T-helper 2 cell (primary cell): ENCODE data around the gene HSD17B1.
"Not testable (repeated sequence)": the region's sequence is repeated elsewhere in the genome, so short reads cannot be mapped to it uniquely, and the experiment has no call there.

Source experiments
- DNase-seq, 5 experiments: peaks; one replicate each; pipeline versions ENCODE4 v3.0.0 to v3.0.0-alpha.2; 2012 to 2022
- total RNA-seq, 2 donors: gene quantifications; one replicate each; lab custom pipeline; 2026; lab: John Stamatoyannopoulos, UW

Gene HSD17B1, protein sequence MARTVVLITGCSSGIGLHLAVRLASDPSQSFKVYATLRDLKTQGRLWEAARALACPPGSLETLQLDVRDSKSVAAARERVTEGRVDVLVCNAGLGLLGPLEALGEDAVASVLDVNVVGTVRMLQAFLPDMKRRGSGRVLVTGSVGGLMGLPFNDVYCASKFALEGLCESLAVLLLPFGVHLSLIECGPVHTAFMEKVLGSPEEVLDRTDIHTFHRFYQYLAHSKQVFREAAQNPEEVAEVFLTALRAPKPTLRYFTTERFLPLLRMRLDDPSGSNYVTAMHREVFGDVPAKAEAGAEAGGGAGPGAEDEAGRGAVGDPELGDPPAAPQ
- total RNA-seq, result 0 to 0.67 reads per million in 2 donors

DNA sequence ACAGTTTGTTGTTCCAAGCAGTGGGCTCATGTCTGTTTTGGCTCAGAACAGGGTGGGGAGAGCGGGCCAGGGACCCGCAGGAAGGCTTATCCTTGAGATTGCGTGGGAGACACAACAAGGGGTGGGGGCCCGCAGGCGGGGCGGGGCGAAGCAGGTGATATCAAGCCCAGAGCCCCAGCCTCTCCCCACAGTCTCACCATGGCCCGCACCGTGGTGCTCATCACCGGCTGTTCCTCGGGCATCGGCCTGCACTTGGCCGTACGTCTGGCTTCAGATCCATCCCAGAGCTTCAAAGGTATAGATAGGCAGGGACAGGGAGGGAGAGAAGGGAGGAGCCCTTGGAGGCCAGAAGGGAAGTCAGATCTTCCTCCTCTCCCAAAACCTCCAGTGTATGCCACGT lies at the start of gene HSD17B1:
HSD17B1 (plus strand) TSS at position 188 of the 400 bp plus-strand sequence; CDS start at position 199, 11 bp downstream.
- not testable (repeated sequence) for DNase-seq

DNA sequence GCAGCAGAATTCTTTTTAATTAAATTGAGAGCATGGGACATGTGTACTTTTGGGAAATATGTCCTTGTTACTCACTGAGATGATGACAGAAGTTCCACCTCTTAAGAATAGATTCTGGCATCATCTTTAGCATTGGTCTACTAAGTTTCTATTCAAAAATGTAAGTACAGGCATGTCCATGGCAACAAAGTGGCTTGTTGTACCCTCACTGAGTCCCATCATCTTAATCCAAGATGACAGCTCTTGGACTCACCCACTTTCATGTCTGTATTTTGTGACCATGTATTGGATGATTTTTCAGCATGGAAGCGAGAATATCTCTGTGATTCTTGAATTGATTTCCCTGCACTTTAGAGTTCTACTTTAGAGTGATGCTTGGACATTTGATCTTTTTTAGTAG lies 49.8 kb upstream of the HSD17B1 start:
- no peak for DNase-seq

DNA sequence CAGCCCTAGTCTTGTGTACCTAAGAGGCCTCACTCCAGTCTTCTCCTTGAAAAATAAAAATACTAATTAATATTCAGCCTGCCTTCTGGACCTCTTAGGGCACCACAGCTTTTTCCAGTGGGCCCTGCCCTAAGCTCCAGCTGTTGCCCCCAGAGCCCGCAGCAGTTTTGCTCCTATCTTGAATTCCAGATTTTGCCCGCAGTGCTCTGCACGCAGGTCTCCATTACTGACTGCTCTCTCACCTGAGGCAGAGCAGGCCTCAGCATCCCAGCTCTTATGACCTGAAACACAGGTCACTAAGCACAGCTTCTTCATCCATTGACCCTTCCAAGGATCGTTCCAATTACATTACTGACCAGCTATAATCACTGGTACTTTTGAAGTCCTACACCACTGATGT lies 45.1 kb upstream of the HSD17B1 start:
- no peak for DNase-seq

DNA sequence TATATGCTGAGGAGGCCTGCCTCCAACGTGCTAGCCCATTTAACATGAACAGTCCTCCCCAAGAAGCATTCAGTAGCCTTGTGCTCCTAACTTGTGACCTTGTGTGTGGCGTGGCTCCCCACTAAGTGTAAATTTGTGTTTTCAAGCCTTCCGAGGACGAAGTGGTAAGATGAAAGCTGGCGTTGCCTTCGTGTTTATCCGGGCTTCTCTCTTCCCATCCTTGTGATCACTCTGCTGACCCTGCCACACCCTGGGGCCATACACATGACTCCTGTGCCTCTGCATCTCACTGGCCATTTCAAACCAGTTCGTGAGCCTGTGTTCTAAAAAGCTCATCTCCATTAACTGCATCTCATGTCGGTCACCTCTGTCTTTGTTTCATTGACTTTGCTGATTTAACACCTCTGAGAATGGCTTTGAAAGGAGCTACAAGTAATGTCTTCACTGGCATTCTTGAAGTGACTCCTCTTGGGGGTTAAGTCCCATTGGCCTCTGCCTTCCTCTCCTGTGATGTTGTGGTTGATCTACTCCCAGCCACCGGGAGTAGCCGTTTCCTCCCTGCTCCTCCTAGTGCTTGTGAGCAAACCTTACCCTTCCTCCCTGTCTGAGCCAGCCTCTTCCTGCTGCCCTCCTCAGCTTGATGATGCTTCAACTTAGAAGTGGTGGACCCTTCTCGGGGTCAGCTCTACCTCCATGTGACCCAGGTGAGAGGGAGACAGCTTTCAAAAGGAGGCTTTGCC lies 44.1 kb upstream of the HSD17B1 start:
- no peak for DNase-seq

DNA sequence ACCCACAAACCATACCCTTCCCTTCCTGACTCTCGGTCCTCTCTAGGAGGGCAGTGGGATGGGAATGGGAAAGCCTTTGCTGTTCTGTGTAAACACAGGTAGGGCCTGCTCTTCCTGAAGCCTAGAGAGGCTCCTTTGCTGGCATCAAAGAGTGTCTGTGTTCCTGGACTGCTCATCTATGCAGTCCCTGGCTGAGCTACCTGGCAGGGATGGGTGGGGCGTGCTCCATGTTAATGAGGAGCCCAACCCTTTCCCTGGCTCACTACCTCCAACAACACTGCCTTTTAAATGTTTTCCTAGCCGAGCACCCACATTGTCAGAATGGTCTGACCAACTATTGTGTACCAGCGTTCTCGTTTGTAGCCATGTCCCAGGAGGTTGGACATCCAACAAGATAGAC lies 43.3 kb upstream of the HSD17B1 start:
- DNase-seq, result no peak

DNA sequence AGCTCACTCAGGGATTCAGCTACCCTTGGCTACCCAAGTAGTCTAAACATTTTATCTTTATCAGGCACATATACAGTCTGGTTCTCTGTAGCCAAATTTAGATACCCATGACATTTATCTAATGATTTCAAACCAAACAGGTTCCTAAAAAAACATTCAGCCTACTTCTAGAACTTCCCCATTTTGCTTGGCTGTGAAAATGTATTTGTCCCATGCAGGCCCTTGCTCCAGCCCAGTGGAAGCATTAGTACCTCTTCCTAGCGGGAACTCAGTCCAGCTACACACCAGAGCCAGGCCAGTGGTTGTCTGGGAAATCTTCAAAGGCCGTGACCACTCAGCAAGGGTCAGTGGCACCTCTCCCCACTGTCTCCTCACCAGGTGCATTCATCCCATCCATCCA lies 42.9 kb upstream of the HSD17B1 start:
- DNase-seq, result no peak

DNA sequence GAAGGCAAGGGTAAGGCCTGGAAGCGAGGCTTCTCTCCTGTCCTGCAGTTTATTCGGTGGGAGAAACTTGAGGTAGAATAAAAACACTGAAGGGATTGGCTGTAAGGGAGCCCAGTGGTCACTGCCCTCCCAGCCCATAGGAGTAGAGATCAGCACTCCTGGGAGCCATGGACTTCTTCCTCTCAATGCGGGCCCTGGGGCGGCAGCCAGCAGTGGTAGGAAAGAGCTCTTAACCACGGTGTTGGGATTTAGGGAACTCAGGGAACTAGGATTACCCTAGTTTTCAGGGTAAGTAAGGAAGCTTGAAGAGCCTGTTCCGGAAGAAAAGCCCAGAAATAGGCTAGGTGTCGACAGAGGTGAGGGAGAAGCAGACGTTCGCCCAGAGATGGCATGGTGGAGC lies 40.5 kb upstream of the HSD17B1 start:
- DNase-seq, result no peak

DNA sequence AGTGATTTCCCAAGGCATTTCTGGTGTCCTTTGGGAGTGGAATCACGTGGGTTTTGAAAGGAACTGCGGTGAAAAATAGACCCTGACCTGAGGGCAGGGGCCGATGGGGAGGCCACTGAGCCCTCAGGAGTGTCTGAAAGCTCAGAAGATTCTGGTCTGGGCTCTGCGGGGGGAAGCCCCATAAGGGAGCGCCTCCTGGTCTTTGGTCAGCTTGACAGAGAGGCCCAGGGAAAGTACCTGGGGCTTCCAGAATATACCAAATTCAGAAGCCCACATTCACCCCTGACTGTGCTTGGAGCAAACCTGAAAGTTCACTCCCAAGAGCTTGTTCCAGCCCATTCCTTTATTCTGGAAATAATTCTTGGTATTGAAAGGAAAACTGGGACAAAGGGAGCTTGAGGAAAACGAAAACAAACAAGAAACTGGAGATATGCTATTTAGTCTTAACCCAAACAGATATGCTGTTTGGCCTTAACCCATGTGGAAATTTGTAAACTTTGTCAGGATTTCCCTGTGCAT lies 39.9 kb upstream of the HSD17B1 start:
- DNase-seq, result no peak

DNA sequence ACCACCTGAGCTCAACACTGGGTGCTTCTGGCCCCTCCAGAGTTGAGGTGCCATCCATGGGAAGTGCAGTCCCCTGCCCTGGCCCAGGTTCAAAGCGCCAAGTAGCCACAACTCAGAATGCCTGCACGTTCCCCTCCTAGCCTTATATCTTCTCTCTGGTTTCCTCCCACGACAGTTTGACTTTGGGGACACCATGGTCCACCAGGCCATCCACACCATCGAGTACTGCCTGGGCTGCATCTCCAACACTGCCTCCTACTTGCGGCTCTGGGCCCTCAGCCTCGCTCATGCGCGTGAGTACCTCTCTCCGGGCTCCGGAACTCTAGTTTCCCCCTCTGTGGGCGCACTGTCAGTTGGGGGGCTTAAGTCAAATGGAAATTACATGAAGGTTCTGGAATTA lies 39.0 kb upstream of the HSD17B1 start:
- DNase-seq, result no peak

DNA sequence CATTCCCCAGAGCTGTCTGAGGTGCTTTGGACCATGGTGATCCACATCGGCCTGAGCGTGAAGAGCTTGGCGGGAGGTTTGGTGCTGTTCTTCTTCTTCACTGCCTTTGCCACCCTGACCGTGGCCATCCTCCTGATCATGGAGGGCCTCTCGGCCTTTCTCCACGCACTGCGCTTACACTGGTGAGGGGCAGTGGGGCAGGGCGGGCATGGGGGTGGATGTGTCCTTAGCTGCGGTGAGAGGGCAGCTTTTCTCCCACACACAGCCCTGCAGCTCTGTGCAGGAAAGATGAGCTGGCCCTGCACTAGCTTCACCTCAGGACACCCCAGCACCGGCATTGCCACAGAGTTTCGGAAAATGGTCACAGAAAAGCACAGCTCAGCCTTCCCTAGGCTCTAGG lies 38.4 kb upstream of the HSD17B1 start:
- no peak for DNase-seq

DNA sequence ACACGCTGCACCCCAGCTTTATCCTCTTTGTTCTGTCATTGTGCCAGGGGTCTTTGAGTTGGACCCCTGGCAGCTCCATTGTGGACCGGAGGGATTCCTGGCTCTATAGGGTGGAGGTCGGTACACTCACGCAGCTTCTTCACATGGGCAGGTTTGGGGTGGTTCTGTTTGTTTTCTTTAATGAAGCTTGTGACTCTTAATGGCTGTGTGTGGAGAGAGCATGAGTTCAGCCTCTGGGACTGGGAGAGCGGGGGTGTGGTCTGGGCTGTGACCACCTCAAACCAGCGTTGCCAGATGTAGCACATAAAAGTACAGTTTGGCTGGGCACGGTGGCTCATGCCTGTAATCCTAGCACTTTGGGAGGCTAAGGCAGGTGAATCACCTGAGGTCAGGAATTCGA lies 37.9 kb upstream of the HSD17B1 start:
- no peak for DNase-seq

DNA sequence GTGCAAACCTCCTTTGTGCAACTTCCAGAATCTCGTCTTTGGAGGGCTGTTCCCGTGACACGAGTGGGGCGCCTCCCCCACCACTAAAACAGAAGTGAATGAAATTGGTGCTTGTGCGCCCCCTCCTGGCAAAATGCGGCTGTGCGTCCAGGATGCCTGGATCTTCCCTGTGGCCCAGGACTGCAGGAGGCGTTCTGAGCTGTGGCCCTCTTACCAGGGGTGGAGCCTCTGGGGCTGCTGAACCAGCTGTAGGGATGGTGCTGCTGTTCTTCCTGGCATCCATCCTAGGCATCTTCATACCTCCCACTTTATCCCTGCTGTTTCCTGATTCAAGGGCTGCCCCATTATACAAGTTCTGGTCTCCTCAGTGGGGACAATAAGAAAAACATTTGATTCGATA lies 35.2 kb upstream of the HSD17B1 start:
- DNase-seq, result peak; percentile 61 to 76 (median 66)

DNA sequence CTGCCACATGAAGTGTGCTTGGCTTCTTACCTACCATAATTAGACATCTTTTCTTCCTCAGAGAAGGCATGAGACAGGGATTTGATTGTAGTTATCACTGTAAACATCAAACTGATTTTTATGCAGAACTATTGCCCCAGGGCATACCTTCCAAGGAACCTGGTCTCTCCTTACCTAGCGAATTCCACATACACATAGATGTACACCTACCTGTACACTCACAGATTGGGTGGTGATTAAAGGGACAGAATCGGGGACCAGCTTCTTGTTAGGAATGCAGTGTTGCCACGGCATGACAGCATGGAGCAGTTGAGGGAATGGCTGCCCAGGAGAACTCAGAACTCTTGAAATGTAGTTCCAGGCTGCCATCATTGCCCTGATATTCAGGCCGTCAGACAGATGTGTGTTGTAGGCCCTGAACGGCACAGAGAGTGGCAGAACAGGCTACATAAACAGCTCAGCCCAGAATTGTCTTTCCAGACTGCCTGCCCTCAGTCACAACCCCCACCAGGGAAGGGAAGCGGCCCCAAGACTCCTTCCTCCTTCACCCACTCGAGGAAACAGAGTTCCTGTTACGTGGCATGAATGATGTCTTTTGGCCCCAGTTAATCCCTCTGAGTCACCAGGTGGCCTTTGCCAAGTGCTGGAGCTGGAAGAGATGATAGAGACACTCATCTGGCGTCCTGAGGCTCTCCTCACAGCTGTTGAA lies 34.5 kb upstream of the HSD17B1 start:
- no peak for DNase-seq

DNA sequence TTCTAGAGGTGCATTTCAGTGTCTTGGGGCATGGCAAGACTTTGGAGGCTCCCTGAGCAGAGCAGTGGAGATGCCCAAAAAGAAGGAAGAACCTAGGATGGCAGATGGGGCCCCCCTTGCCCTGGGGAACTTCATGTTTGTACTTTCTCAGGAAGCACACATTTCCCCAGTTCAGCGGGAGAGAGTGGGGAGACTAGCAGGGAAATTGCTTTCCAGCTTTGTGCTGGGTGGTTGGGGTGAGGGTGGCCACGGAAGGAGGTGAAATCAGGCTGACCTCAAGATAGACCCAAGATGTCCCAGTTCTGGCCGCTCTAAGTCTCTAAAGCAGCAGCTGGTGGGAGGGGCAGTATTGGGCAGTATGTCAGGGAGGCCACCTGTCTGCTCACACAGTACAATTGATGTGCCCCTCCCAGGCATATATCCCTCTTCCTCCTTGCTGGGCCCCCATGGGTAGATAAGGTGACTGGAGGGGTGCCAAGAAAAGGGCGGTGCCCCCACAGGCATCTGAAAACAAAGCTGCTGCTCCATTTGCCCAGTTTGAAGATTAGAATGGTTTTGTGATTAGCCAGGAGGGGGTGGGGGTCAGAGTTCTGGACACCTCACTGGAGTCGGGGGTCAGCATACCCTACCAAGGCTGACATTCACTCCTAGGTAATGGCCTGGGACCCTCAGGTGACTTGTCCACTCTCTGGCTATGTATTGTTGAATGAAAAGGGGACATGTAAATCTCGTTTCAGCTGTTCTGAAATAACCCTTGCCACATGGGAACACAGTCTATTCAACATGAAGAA lies 33.8 kb upstream of the HSD17B1 start:
- no peak for DNase-seq

DNA sequence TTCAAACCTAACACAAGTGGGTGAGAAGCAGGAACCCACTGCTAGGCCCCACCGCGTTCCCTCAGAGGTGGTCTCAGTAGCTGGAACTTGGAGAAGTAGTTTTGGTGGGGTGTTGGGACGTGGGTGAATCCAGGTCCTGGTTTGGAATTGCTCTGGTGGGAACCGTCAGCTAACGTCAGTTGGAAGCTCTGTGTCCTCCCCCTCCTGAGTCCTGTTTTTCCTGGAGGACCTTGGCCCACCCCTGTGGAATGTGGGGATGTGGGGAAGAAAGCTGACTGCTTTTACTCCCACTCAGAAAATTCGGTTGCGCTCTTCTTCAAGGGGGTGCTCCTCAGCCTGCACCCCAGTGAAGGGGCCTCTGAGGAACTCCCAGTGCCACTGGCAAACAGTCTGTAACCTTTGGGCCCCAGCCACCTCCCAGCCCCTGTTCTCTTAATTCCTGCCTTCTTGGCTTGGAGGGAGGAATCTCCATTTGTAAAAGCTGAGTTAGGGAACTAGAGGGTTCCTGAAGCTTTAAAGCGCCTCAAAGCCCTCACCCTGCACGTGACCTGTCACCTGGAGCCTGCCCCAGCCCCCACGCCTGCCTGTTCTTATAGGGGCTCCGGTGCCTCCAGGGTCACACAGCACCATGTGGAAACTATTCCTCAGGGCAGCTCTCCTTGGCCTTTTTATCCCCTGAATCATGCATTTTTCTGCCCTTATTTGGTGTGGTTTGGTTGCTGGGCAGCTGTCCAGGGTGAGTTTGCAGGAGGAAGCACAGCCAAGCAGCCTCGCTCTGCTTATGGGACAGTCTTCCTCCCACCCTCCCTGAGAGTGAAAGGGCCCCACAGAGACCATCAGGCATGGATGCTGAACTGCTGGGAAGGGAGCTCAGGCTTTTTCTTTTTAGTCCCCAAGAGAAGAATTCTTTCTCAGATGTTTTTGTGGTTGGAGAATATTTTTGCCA lies 32.9 kb upstream of the HSD17B1 start:
- DNase-seq, result no peak

DNA sequence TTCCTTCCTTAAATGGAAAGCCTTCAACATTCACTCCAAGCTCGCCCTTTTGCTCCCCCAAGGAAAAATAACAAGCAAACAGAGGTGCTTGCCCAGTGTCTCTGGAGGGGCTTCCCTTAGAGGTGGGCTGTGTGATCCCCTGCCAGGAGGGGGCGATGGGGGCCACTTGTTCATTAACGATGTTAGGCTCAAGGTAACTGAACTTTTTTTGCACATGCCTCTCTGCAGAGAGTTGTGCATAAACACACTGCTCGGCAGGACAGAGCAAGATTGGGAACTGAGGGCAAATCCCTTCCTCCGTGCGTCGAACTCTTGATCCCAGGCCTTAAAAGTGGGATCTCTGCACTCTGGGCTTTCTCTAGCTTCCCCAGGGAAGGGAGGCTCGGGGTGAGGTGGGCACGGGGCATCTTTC lies 32.2 kb upstream of the HSD17B1 start:
- DNase-seq, result no peak

DNA sequence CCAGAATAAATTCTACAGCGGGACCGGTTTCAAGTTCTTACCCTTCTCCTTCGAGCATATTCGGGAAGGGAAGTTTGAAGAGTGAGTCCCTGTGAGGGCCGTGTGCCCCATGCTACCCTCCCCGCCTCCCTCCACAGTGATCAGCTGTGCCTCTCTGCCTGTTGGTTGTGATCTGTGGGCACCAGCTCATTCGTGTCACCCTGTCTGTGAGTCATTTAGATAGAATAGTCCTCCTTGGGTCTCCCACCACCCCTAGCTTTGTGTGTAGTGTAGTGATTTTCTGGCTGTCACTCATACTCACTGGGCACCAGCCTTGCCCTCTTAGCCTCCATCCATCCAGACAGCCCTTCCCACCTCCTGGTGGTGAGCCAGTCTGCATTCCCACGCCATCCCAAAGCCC lies 31.7 kb upstream of the HSD17B1 start:
- peak in 1 of 5 experiments; percentile 41 for DNase-seq

DNA sequence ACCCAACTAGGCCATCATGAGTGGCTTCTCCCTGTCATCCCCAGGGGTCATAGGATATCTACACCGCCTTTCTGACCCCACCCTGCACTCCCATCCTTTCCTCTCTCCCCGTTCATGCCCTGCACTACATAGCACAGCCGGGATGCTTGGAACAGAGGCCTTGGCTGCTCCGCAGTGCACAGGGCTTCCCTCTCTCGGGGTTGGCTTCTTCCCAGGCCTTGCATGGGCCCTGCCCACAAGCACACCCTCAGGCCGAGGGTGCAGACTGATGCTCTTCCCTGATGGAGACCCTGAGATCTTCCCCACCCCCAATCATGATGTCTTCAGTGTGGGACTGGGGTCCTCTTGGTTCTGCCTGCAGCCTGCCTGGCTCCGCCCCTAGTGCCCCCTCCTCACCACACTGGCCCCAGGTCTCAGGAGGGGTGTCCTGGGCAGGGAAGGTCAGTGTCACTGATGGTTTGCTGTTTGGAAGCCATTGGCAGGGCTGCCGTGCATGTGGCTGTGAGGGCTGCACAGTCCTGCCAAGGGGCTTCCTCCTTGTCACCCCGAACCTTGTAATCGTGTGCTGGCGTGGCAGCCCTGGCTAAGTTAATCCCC lies 31.0 kb upstream of the HSD17B1 start:
- DNase-seq, result no peak

DNA sequence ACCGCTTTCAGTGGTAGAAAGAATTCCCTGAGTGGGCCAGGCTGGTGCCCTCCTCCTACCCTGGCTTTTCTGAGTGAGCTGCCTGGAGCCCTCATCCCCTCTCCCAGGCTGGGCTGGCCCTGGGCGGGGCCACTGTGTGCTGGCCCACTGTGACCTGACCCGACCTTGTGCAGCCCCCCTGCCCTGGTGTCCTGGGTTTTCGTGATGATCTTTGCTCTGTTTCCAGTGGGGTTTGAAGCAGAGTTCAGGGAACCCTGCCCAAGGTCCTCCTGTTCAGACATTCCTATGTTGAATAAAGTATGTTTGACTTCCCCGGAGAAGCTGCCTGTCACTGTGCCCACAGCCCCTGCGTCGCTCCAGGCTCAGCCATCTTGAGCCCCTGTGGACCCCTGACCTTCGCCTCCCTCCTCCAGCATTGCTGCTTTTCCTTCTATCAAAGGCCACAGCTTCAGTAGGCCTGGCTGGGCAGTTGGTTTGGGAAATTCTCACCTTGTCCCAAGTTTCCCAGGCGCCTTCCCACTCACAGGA lies 30.4 kb upstream of the HSD17B1 start:
- DNase-seq, result no peak

DNA sequence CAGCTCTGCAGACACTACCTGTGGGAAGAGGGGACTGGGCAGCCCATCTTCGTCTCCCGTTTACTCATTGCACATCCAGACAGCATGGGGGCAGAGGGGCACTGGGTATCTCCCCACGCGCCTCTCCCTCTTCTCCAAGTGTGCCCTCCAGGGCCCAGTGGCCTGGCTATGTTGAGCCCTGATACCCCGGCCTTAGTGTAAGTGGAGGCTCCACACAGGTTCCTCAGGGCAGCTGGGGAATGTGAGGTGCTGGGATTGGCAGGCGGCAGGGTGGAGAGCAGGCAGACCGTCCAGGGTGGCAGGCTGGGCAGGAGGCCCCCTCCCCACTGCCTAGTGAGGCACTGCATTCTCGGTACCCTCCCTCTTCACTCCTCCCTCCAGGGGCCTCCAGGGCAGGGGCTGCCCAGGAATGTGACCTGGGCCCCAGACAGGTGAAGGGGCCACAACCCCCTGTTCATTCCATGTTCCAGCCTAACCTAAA lies 29.9 kb upstream of the HSD17B1 start:
- DNase-seq, result no peak

DNA sequence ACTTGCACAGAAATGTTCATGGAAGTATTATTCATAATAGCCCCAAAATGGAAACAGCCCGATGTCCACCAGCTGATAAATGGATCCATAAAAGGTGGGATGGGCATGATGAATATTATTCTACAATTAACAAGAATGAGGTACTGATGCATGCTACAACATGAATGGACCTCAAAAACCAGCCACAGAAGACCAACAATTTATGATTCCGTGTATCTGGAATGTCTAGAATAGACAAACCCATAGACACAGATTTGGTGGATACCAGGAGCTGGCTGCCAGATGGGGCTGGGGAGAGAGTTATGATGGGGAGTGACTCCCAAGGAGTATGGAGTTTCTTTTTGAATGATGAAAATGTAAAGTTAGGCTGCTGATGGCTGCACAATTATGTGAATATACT lies 27.5 kb upstream of the HSD17B1 start:
- no peak for DNase-seq
